ENCODE results near the gene ATP1A3.

GRCh38 chr19:41932720-41933332, 61.2 kb downstream of the ATP1A3 start:
- TF ChIP-seq CTCF (IDR thresholded peaks at IDR 0.05) (no peak), POLR2A (IDR thresholded peaks at IDR 0.05) (no peak)
